ENCODE results near the gene TSR1.

Gene TSR1

DNA sequence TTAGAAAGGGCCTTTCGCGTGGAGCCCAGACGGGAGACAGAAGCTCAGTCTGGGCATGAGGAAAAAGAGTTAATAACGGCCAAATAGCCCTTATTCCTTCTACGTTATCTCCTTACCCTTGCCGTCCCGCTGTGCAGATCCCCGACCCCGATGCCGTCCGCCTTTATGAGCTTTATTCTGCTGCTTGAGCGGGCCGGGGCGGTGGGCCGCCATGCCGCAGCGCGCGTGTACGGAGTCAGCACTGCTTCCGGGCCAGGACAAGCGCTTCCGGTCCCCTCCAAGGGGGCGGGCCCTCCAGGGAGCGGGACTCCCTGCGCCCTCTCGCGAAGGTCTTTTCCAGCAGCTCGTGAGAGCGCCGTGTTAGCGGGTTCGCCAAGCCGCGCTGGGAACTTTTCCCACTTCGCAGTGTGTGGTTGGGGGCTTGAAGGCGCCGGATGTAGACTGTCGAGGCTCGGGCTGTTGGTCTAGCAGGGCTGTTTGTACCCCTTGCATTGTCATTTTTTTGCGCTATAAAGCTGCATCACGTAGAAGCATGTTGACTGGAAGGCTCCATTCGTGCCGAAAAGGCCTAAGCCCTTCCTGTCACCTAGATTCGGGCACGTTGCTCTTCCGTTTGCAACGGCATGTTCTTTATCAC, at the start of gene TSR1:
Gene TSR1 (minus strand): TSS at position 243 of the 637 bp plus-strand sequence. CDS start 30 bp downstream, at position 213.
- Histone ChIP-seq H3K36me3 (replicated peaks) (peaks cover 35% of the 10 kb centered on the region), H3K27ac (peak within 1 kb of the TSS; percentile 61), H3K27me3 (replicated peaks) (no peaks in the 10 kb centered on the region), H3K4me3 (ENCODE audit: low read depth, low read length) (peak within 1 kb of the TSS; percentile 94)
- TF ChIP-seq, protein P1, sequence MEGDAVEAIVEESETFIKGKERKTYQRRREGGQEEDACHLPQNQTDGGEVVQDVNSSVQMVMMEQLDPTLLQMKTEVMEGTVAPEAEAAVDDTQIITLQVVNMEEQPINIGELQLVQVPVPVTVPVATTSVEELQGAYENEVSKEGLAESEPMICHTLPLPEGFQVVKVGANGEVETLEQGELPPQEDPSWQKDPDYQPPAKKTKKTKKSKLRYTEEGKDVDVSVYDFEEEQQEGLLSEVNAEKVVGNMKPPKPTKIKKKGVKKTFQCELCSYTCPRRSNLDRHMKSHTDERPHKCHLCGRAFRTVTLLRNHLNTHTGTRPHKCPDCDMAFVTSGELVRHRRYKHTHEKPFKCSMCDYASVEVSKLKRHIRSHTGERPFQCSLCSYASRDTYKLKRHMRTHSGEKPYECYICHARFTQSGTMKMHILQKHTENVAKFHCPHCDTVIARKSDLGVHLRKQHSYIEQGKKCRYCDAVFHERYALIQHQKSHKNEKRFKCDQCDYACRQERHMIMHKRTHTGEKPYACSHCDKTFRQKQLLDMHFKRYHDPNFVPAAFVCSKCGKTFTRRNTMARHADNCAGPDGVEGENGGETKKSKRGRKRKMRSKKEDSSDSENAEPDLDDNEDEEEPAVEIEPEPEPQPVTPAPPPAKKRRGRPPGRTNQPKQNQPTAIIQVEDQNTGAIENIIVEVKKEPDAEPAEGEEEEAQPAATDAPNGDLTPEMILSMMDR (IDR thresholded peaks at IDR 0.05; ENCODE audit: low read depth, low read length, missing control alignments) = peak; percentile 49
- peak; percentile 87 for DNase-seq
- in situ Hi-C loops (cut with HindIII; ENCODE audit: low pct_ligation_motif_present, low sequenced_read_pairs) = no loop called here

DNA sequence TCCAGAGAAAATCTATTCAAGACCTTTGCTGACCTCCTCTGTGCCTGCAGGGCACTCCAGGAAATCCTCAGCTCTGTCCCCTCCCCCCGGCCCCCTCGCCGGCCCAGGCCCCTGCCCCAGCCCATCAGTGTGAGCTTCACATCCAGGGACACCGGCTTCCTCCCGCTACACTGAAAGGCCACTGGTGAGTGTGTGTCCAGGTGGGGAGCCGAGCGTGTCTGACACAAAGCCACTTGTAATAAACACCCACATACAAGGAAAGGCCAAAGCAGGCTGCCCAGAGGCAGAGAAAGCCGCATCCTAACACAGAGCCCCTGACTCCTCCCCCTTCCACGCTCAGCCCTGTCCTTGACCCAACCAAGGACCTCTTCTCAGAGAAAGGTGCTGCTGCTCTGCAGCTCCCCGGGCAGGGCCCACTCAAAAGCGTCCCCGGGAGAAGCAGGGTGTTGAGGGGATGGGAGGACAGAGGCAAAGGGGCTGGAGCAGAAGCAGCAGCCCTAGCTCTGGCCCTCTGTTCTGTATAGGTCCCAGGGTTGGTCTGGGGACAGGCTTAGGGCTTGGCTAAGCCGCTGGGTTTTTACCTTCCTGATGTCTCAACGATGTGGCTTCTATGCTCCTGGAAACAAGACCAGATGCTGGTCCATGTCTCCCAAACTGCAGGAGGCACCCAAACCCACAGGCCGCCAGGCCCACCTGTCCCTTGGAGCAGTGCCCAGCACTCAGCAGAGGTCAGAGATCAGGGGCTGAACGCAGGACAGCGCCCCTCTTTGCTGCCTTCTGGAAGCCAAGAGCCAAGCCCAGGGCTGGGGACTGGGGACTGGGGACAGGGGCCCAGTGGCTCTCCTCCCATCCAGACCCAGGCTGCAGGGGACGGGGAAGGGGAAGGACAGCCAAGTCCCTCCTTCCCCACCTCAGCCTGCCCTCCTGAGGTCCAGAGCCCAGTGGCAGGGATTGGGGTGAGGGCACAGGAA, 49.3 kb upstream of the TSR1 start:
- Histone ChIP-seq H3K27me3 (replicated peaks) (no peaks in the 10 kb centered on the region), H3K4me3 (ENCODE audit: low read depth, low read length) (no peak overlapping the region), H3K27ac (no peak overlapping the region), H3K36me3 (replicated peaks) (peaks cover 10% of the 10 kb centered on the region)
- in situ Hi-C loops (cut with HindIII; ENCODE audit: low pct_ligation_motif_present, low sequenced_read_pairs) = no loop called here
- TF ChIP-seq, protein P1 (IDR thresholded peaks at IDR 0.05; ENCODE audit: low read depth, low read length, missing control alignments) = no peak
- no peak for DNase-seq

DNA sequence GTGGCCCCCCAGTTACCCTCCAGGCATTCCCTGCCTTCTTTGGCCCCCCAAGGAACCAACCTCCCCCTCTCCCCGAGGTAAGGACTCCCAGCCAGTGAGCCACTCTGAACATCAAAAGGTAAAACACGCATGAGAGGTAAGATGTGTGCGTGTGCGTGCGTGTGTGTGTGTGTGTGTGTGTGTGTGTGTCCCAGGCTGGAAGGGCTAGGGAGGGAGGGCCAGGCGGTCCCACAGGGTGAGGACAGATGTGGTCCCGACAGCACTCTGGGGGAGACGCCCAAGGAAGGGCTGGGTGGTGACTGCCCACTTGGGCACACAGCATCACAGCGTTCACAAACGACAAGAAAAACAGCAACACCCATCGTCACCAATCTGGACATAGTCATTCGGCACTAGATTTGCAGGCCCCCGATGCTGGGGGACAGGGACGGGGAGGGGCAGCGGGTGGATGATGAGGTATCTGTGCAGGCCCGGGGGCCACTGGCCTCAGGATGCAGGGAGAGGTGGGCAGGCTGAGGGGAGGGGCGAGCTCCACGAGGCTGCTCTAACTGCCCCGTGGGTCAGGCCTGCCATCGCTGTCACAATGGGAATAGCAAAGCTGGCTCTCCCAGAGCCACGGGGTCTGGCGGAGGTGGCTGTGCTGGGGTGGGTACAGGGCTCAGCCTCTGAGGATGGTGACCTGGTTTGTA, 48.3 kb upstream of the TSR1 start:
- no peaks in the 10 kb centered on the region for H3K27me3 ChIP-seq (replicated peaks)
- H3K36me3 ChIP-seq (replicated peaks) = peaks cover 10% of the 10 kb centered on the region
- in situ Hi-C loops (cut with HindIII; ENCODE audit: low pct_ligation_motif_present, low sequenced_read_pairs) = no loop called here
- no peak overlapping the region for H3K4me3 ChIP-seq (ENCODE audit: low read depth, low read length)
- H3K27ac ChIP-seq = no peak overlapping the region
- DNase-seq = no peak
- TF ChIP-seq, protein P1 (IDR thresholded peaks at IDR 0.05; ENCODE audit: low read depth, low read length, missing control alignments) = no peak

DNA sequence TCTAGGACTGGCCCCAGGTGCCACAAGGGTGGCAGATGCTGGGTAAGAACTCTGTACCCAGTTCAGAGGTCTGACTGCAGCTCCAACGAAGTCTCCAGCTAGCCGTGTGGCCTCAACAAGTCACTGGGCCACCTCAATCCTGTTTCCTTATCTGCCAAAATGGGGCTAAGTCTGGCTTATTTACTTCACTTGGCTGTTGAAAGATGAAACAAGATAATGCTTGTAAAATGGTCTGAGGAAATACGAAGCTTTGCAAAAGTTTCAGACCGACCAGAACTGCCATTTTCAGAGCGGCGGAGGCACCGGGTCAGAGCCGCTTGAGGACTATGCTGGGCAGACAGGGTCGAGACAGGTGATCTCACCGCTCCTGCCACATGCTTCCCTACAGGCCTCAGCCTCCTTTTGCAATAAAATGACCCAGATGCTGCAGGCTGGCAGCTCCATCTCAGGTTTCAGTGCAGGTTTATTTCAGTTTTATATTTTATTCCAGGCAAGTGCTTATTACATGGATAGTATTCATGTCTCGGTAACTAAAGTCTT, 47.4 kb upstream of the TSR1 start:
- H3K4me3 ChIP-seq (ENCODE audit: low read depth, low read length) = no peak overlapping the region
- in situ Hi-C loops (cut with HindIII; ENCODE audit: low pct_ligation_motif_present, low sequenced_read_pairs) = no loop called here
- TF ChIP-seq, protein P1 (IDR thresholded peaks at IDR 0.05; ENCODE audit: low read depth, low read length, missing control alignments) = no peak
- peaks cover 10% of the 10 kb centered on the region for H3K36me3 ChIP-seq (replicated peaks)
- H3K27me3 ChIP-seq (replicated peaks) = no peaks in the 10 kb centered on the region
- H3K27ac ChIP-seq = no peak overlapping the region
- DNase-seq = no peak

DNA sequence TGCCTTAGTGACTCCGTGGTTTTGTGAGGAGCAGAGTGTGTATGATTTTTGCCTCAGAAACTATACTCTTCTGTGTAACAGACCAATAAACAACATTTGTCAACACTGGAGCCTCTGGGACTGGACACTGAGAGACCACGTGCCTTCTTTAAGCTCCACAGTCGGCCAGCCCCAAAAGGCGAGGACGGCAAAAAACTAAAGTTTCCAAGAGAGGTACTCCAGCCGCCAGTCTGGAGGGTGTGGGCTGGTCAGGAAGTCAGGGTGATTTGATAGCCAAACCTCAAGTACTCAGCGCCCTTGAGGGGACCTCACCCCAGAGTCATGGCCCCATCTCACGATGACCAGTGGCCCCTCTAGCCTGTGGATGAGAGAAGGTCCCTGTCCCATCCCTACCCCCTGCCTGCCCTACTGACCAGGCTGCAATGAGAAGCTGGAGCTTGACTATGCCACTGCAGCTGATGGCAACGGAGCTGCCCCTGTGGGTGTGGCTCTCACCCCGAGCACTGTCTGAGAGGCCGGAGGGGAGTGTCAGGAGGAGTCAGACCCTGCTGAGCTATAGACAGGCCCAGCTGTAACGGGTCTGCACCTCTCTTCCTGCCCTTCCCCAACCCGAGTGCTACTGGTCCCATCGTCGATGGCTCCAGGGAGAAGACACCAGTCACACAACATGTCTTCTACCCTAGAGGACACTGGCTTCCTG, 44.8 kb upstream of the TSR1 start:
- H3K27me3 ChIP-seq (replicated peaks) = no peaks in the 10 kb centered on the region
- in situ Hi-C loops (cut with HindIII; ENCODE audit: low pct_ligation_motif_present, low sequenced_read_pairs) = no loop called here
- H3K4me3 ChIP-seq (ENCODE audit: low read depth, low read length) = no peak overlapping the region
- H3K27ac ChIP-seq = no peak overlapping the region
- H3K36me3 ChIP-seq (replicated peaks) = peaks cover 9% of the 10 kb centered on the region
- TF ChIP-seq, protein P1 (IDR thresholded peaks at IDR 0.05; ENCODE audit: low read depth, low read length, missing control alignments) = no peak
- no peak for DNase-seq

Data from brain microvascular endothelial cell (primary cell).